NOMO-1 treated with DMSO at 0.1 percent for 48 hours (cell line): ENCODE measurements around the gene EVX2.
A peak's percentile ranks its signal among the peaks of the same experiment; 100 is the strongest.

Experiments
- DNase-seq: peaks from one replicate; lab custom pipeline; 2025; ENCODE audit not compliant: unreplicated experiment; lab: John Stamatoyannopoulos, UW

The EVX2 gene

GRCh38 chr2:176066645-176067588 is 16.8 kb downstream of the EVX2 start:
- DNase-seq: no peak

- DNase-seq: no peak
Measured at GRCh38 chr2:176063958-176064357, 19.8 kb downstream of the EVX2 start.

- DNase-seq: no peak
Measured at GRCh38 chr2:176056406-176056805, 27.4 kb downstream of the EVX2 start.

- peak; percentile 88 for DNase-seq
Measured at GRCh38 chr2:176039375-176039774, 44.4 kb downstream of the EVX2 start.

- DNase-seq: no peak
Measured at GRCh38 chr2:176038694-176039093, 45.1 kb downstream of the EVX2 start.

GRCh38 chr2:176035013-176035691 is 48.6 kb downstream of the EVX2 start:
- DNase-seq: no peak

GRCh38 chr2:176027806-176028205 is 56.0 kb downstream of the EVX2 start:
- DNase-seq: no peak
